Measurements from ENCODE around the gene MTX1. TPM values are rescaled to one million over a fixed set of nuclear protein-coding genes. Genes with fewer than 3 reads are reported as not detected.

The MTX1 gene
- total RNA-seq, 1 donor from 2014 or later: 26.1 TPM

DNA sequence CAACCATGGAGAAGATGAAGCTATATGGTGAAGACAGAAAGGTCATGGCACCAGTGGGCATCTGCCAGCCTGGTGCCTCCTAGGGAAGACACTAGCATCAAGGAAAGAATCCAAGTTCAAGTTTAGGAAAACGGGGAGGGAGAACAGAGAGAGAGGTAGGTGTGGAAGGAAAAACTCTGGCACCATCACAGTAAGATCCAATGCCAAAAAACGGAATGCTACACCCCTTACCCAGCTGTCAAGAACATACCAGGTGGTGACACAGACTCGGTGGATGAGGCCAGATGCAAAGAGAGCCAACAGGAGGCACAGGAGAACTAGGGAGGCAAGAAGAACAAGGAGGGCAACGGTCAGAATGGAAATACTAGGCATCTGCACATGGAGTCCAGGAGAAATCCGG lies 39.0 kb upstream of the MTX1 start:
- H3K4me1 Mint-ChIP-seq (ENCODE audit: low read depth, unreplicated experiment): peaks cover 17% of the 10 kb centered on the region
- no peak overlapping the region for H3K27ac Mint-ChIP-seq (ENCODE audit: unreplicated experiment)
- peaks cover 14% of the 10 kb centered on the region for H3K9me3 Mint-ChIP-seq (ENCODE audit: unreplicated experiment)
- DNase-seq: no peak
- H3K4me3 Mint-ChIP-seq (ENCODE audit: unreplicated experiment): no peak overlapping the region
- no peaks in the 10 kb centered on the region for H3K36me3 Mint-ChIP-seq (ENCODE audit: unreplicated experiment)
- H3K27me3 Mint-ChIP-seq (ENCODE audit: unreplicated experiment): peaks cover 19% of the 10 kb centered on the region
- TF ChIP-seq, protein P1, sequence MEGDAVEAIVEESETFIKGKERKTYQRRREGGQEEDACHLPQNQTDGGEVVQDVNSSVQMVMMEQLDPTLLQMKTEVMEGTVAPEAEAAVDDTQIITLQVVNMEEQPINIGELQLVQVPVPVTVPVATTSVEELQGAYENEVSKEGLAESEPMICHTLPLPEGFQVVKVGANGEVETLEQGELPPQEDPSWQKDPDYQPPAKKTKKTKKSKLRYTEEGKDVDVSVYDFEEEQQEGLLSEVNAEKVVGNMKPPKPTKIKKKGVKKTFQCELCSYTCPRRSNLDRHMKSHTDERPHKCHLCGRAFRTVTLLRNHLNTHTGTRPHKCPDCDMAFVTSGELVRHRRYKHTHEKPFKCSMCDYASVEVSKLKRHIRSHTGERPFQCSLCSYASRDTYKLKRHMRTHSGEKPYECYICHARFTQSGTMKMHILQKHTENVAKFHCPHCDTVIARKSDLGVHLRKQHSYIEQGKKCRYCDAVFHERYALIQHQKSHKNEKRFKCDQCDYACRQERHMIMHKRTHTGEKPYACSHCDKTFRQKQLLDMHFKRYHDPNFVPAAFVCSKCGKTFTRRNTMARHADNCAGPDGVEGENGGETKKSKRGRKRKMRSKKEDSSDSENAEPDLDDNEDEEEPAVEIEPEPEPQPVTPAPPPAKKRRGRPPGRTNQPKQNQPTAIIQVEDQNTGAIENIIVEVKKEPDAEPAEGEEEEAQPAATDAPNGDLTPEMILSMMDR (IDR thresholded peaks at IDR 0.05; ENCODE audit: partially characterized antibody, unreplicated experiment): no peak

DNA sequence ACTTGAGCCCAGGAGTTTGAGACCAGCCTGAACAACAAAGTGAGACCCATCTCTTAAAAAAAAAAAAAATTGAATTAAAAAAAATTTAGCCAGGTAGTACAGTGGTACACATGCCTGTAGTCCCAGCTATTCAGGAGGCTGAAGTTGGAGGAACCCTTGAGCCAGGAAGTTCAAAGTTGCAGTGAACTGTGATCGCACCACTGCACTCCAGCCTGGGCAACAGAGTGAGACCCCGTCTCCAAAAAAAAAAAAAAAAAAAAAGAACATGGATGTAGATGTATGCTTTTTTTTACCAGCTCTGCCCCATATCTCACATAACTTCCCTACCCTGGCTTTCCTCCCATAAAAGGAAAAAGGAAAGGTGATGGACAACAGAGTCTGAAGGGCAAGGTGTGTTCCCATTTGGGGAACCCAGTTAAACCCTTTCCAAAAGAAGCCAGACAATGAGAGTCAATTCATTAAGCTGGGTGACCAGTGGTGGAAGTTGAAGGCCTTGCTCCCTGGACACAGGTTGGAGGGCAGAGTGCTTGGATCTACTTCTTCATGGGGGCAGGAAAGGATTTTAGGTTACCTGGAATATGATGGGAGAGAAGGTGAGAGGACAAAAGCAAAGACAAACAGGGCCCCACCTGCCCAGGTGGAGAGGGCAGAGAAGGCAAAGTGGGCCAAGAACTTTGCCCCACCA lies 38.3 kb upstream of the MTX1 start:
- H3K4me3 Mint-ChIP-seq (ENCODE audit: unreplicated experiment): no peak overlapping the region
- no peaks in the 10 kb centered on the region for H3K36me3 Mint-ChIP-seq (ENCODE audit: unreplicated experiment)
- TF ChIP-seq, protein P1 (IDR thresholded peaks at IDR 0.05; ENCODE audit: partially characterized antibody, unreplicated experiment): no peak
- peaks cover 19% of the 10 kb centered on the region for H3K27me3 Mint-ChIP-seq (ENCODE audit: unreplicated experiment)
- no peak overlapping the region for H3K27ac Mint-ChIP-seq (ENCODE audit: unreplicated experiment)
- H3K4me1 Mint-ChIP-seq (ENCODE audit: low read depth, unreplicated experiment): peaks cover 17% of the 10 kb centered on the region
- peaks cover 14% of the 10 kb centered on the region for H3K9me3 Mint-ChIP-seq (ENCODE audit: unreplicated experiment)
- no peak for DNase-seq

DNA sequence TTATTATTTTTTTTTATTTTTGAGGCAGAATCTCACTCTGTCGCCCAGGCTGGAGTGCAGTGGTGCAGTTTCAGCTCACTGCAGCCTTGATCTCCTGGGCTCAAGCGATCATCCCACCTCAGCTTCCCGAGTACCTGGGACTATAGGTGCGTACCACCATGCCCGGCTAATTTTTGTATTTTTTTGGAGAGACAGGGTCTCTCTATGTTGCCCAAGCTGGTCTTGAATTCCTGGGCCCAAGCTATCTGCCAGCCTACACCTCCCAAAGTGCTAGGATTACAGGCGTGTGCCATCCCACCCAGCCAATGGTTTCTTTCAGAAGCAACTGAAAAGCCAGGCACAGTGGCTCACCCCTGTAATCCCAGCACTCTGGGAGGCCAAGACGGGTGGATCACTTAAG lies 37.7 kb upstream of the MTX1 start:
- H3K4me3 Mint-ChIP-seq (ENCODE audit: unreplicated experiment): no peak overlapping the region

GRCh38 chr1:155171836-155172731 lies 36.4 kb upstream of the MTX1 start:
- peak overlapping the region; percentile 94 for H3K27ac Mint-ChIP-seq (ENCODE audit: unreplicated experiment)
- H3K4me3 Mint-ChIP-seq (ENCODE audit: unreplicated experiment): peak overlapping the region; percentile 93
- TF ChIP-seq, protein P1 (IDR thresholded peaks at IDR 0.05; ENCODE audit: partially characterized antibody, unreplicated experiment): no peak
- peaks cover 15% of the 10 kb centered on the region for H3K9me3 Mint-ChIP-seq (ENCODE audit: unreplicated experiment)
- H3K27me3 Mint-ChIP-seq (ENCODE audit: unreplicated experiment): peaks cover 22% of the 10 kb centered on the region
- peaks cover 5% of the 10 kb centered on the region for H3K36me3 Mint-ChIP-seq (ENCODE audit: unreplicated experiment)
- DNase-seq: no peak
- H3K4me1 Mint-ChIP-seq (ENCODE audit: low read depth, unreplicated experiment): peaks cover 14% of the 10 kb centered on the region

More for the DNA sequence above, 37.7 kb upstream of the MTX1 start:
- DNase-seq: peak; percentile 1
- Mint-ChIP-seq H3K27me3 (ENCODE audit: unreplicated experiment) (peaks cover 20% of the 10 kb centered on the region), H3K9me3 (ENCODE audit: unreplicated experiment) (peaks cover 14% of the 10 kb centered on the region), H3K27ac (ENCODE audit: unreplicated experiment) (no peak overlapping the region), H3K36me3 (ENCODE audit: unreplicated experiment) (no peaks in the 10 kb centered on the region), H3K4me1 (ENCODE audit: low read depth, unreplicated experiment) (peaks cover 15% of the 10 kb centered on the region)
- TF ChIP-seq, protein P1 (IDR thresholded peaks at IDR 0.05; ENCODE audit: partially characterized antibody, unreplicated experiment): no peak
